ENCODE measurements around the gene EXOC4.

The EXOC4 gene

GRCh38 chr7:133436014-133436428 lies 183.1 kb downstream of the EXOC4 start:
- TF ChIP-seq CTCF (conservative IDR thresholded peaks at IDR 0.05): no peak
- H3K27ac ChIP-seq: no peak overlapping the region

- TF ChIP-seq CTCF (conservative IDR thresholded peaks at IDR 0.05): no peak
These were observed 184.7 kb downstream of the EXOC4 start for GRCh38 chr7:133437544-133437943.

GRCh38 chr7:133442818-133443217 lies 189.9 kb downstream of the EXOC4 start:
- TF ChIP-seq CTCF (conservative IDR thresholded peaks at IDR 0.05): no peak
- H3K27ac ChIP-seq: no peak overlapping the region

More at GRCh38 chr7:133437544-133437943, 184.7 kb downstream of the EXOC4 start:
- no peak overlapping the region for H3K27ac ChIP-seq

- TF ChIP-seq CTCF (conservative IDR thresholded peaks at IDR 0.05): no peak
- no peak overlapping the region for H3K27ac ChIP-seq
These were observed 192.7 kb downstream of the EXOC4 start for GRCh38 chr7:133445617-133446016.

- no peak for TF ChIP-seq CTCF (conservative IDR thresholded peaks at IDR 0.05)
- no peak overlapping the region for H3K27ac ChIP-seq
These were observed 195.1 kb downstream of the EXOC4 start for GRCh38 chr7:133448012-133448411.

GRCh38 chr7:133452577-133452976 lies 199.7 kb downstream of the EXOC4 start:
- H3K27ac ChIP-seq: no peak overlapping the region
- TF ChIP-seq CTCF (conservative IDR thresholded peaks at IDR 0.05): no peak

GRCh38 chr7:133458688-133459087 lies 205.8 kb downstream of the EXOC4 start:
- TF ChIP-seq CTCF (conservative IDR thresholded peaks at IDR 0.05): no peak
- no peak overlapping the region for H3K27ac ChIP-seq

- H3K27ac ChIP-seq: no peak overlapping the region
- no peak for TF ChIP-seq CTCF (conservative IDR thresholded peaks at IDR 0.05)
These were observed 208.5 kb downstream of the EXOC4 start for GRCh38 chr7:133461421-133461820.

Data from VCaP (cell line).